BE2C (cell line): ENCODE data around the gene RIC1.

Experiments
- DNase-seq: peaks from one replicate; pipeline ENCODE4 v3.0.0-alpha.2; 2020
- H3K27me3 ChIP-seq: fragments of 250-450 bp; sonication (Bioruptor Pico); 2 replicates; pipeline ENCODE4 v1.5.1; 2020; ENCODE audit warnings: mild to moderate bottlenecking
- H3K36me3 ChIP-seq: fragments of 250-450 bp; sonication (Bioruptor Pico); 2 replicates; pipeline ENCODE4 v1.5.1; 2020; ENCODE audit warnings: mild to moderate bottlenecking
- H3K4me1 ChIP-seq: fragments of 250-450 bp; sonication (Bioruptor Pico); 2 replicates; pipeline ENCODE4 v1.5.1; 2020
- H3K4me3 ChIP-seq: 2 replicates; pipeline ENCODE4 v1.5.1; 2011; ENCODE audit warnings: low read depth, low read length
- H3K9me3 ChIP-seq: fragments of 250-450 bp; sonication (Bioruptor Pico); 2 replicates; pipeline ENCODE4 v1.5.1; 2020
- CTCF ChIP-seq: IDR thresholded peaks from 2 replicates; pipeline ENCODE4 v1.5.1; 2012; ENCODE audit warnings: mild to moderate bottlenecking, low read depth, low read length

The RIC1 gene

GRCh38 chr9:5749306-5749705 lies 120.4 kb downstream of the RIC1 start:
- no peak for TF ChIP-seq CTCF
- Histone ChIP-seq H3K4me3 (no peak overlapping the region), H3K36me3 (peaks cover 18% of the 10 kb centered on the region), H3K27me3 (no peaks in the 10 kb centered on the region), H3K9me3 (no peaks in the 10 kb centered on the region), H3K4me1 (no peaks in the 10 kb centered on the region)
- no peak for DNase-seq

- H3K9me3 ChIP-seq = no peaks in the 10 kb centered on the region
- no peak for DNase-seq
- no peaks in the 10 kb centered on the region for H3K4me1 ChIP-seq
- H3K36me3 ChIP-seq = peaks cover 16% of the 10 kb centered on the region
- H3K27me3 ChIP-seq = no peaks in the 10 kb centered on the region
- TF ChIP-seq CTCF = no peak
- no peak overlapping the region for H3K4me3 ChIP-seq
Observed at GRCh38 chr9:5750569-5750968, 121.7 kb downstream of the RIC1 start.

- Histone ChIP-seq H3K4me1 (no peaks in the 10 kb centered on the region), H3K9me3 (no peaks in the 10 kb centered on the region), H3K4me3 (no peak overlapping the region), H3K36me3 (peaks cover 10% of the 10 kb centered on the region), H3K27me3 (no peaks in the 10 kb centered on the region)
- DNase-seq = no peak
- TF ChIP-seq CTCF = no peak
Observed at GRCh38 chr9:5756633-5757032, 127.7 kb downstream of the RIC1 start.

GRCh38 chr9:5760338-5760737 lies 131.4 kb downstream of the RIC1 start:
- Histone ChIP-seq H3K36me3 (peaks cover 23% of the 10 kb centered on the region), H3K4me1 (no peaks in the 10 kb centered on the region), H3K4me3 (no peak overlapping the region), H3K9me3 (no peaks in the 10 kb centered on the region), H3K27me3 (no peaks in the 10 kb centered on the region)
- no peak for TF ChIP-seq CTCF
- DNase-seq = no peak

- no peak for TF ChIP-seq CTCF
- peaks cover 32% of the 10 kb centered on the region for H3K36me3 ChIP-seq
Observed at GRCh38 chr9:5762421-5762820, 133.5 kb downstream of the RIC1 start.

GRCh38 chr9:5764130-5764868 lies 135.4 kb downstream of the RIC1 start:
- no peak overlapping the region for H3K4me3 ChIP-seq
- no peaks in the 10 kb centered on the region for H3K9me3 ChIP-seq
- no peak for DNase-seq
- H3K36me3 ChIP-seq = peaks cover 38% of the 10 kb centered on the region
- no peak for TF ChIP-seq CTCF
- H3K4me1 ChIP-seq = no peaks in the 10 kb centered on the region
- no peaks in the 10 kb centered on the region for H3K27me3 ChIP-seq

More at GRCh38 chr9:5762421-5762820, 133.5 kb downstream of the RIC1 start:
- Histone ChIP-seq H3K4me1 (no peaks in the 10 kb centered on the region), H3K27me3 (no peaks in the 10 kb centered on the region), H3K9me3 (no peaks in the 10 kb centered on the region), H3K4me3 (no peak overlapping the region)
- no peak for DNase-seq
